OCI-LY7 (cell line): Measurements from ENCODE around the gene GPC1.

Experiments used
- EZH2phosphoT487 ChIP-seq: fragments of 200-600 bp; sonication (generic); IDR thresholded peaks from 2 replicates; pipeline ENCODE4 v1.6.1; 2018; ENCODE audit warnings: low read depth, borderline replicate concordance, mild to moderate bottlenecking, mixed run types, antibody characterized with exemption, low read length, moderate library complexity, mixed read lengths
- TF ChIP-seq, protein P1 (sequence below): fragments of 200-600 bp; sonication (generic); conservative IDR thresholded peaks from 2 replicates; pipeline ENCODE4 v1.5.1; 2014; ENCODE audit warnings: mild to moderate bottlenecking, antibody characterized with exemption, low read length, moderate library complexity, mixed read lengths

DNA sequence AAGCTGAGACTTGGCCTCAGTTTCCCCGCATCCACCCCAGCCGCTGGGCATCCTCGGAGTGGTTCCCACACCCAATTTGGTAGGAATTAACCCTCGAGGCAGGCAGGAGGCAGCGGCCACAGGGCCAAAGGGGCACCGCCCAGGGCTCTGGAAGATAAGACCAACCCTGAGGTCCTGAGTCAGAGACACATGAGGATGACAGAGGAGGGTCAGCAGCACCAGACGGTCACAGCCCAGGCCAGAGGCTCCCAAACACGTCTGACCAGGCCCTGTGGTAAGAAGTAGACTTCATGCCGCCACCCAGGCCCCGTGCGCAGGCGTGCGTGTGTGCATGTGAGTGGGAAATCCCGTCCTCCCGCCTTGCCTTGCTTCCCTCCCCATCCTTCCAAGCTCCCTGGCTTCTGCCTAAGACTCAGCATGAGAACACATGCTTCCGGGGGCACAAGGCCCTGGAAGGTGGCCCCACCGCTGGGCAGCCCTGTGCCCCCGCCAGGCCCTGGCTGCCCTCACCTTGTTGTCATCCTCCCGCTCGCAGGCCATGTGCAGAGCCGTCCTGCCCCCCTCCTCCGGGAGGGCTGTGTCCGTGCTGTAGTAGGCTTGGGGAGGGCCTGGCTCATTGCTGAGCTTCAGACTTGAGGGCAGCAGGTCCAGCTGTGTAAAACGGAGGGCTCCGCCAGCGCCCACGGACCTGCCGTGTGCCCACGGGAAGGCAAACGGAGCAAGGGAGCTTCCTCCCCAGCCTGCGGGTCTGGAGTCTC lies 76.1 kb downstream of the GPC1 start:
- TF ChIP-seq, protein P1, sequence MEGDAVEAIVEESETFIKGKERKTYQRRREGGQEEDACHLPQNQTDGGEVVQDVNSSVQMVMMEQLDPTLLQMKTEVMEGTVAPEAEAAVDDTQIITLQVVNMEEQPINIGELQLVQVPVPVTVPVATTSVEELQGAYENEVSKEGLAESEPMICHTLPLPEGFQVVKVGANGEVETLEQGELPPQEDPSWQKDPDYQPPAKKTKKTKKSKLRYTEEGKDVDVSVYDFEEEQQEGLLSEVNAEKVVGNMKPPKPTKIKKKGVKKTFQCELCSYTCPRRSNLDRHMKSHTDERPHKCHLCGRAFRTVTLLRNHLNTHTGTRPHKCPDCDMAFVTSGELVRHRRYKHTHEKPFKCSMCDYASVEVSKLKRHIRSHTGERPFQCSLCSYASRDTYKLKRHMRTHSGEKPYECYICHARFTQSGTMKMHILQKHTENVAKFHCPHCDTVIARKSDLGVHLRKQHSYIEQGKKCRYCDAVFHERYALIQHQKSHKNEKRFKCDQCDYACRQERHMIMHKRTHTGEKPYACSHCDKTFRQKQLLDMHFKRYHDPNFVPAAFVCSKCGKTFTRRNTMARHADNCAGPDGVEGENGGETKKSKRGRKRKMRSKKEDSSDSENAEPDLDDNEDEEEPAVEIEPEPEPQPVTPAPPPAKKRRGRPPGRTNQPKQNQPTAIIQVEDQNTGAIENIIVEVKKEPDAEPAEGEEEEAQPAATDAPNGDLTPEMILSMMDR: no peak
- TF ChIP-seq EZH2phosphoT487: no peak
